SK-N-SH treated with all-trans-retinoic acid at 6 μM for 48 hours (cell line): Measurements from ENCODE around the gene USP7.

Experiments used
- BACH2 ChIP-seq: fragments of 250-450 bp; sonication (Bioruptor Pico); IDR thresholded peaks from 2 replicates; pipeline ENCODE4 v1.9.0; 2021; ENCODE audit warnings: mild to moderate bottlenecking, borderline replicate concordance
- GLIS3 ChIP-seq: fragments of 250-450 bp; sonication (Bioruptor Pico); IDR thresholded peaks from 2 replicates; pipeline ENCODE4 v1.5.0; 2020; ENCODE audit warnings: mild to moderate bottlenecking, moderate library complexity
- ISL1 ChIP-seq: fragments of 250-450 bp; sonication (Bioruptor Pico); IDR thresholded peaks from 2 replicates; pipeline ENCODE4 v2.1.2; 2022; ENCODE audit warnings: mild to moderate bottlenecking, moderate library complexity
- PATZ1 ChIP-seq: fragments of 250-450 bp; sonication (Bioruptor Pico); IDR thresholded peaks from 2 replicates; pipeline ENCODE4 v1.8.0; 2020; ENCODE audit warnings: mild to moderate bottlenecking, moderate library complexity, borderline replicate concordance
- RARB ChIP-seq: fragments of 250-450 bp; sonication (Bioruptor Pico); IDR thresholded peaks from 2 replicates; pipeline ENCODE4 v1.8.0; 2021; ENCODE audit warnings: mild to moderate bottlenecking, moderate library complexity
- SNAI2 ChIP-seq: fragments of 250-450 bp; sonication (Bioruptor Pico); IDR thresholded peaks from 2 replicates; pipeline ENCODE4 v1.5.0; 2020; ENCODE audit warnings: mild to moderate bottlenecking, moderate library complexity
- TCF4 ChIP-seq: fragments of 250-450 bp; sonication (Bioruptor Pico); IDR thresholded peaks from 2 replicates; pipeline ENCODE4 v1.8.0; 2021; ENCODE audit warnings: mild to moderate bottlenecking, moderate library complexity, borderline replicate concordance
- TOX ChIP-seq: fragments of 250-450 bp; sonication (Bioruptor Pico); IDR thresholded peaks from 2 replicates; pipeline ENCODE4 v1.8.0; 2021; ENCODE audit warnings: mild to moderate bottlenecking, moderate library complexity, borderline replicate concordance
- ZC3H10 ChIP-seq: fragments of 250-450 bp; sonication (Bioruptor Pico); IDR thresholded peaks from 2 replicates; pipeline ENCODE4 v1.5.1; 2021; ENCODE audit warnings: mild to moderate bottlenecking, moderate library complexity
- ZFP3 ChIP-seq: fragments of 250-450 bp; sonication (Bioruptor Pico); IDR thresholded peaks from 2 replicates; pipeline ENCODE4 v1.5.0; 2020; ENCODE audit warnings: mild to moderate bottlenecking, moderate library complexity
- ZFP30 ChIP-seq: fragments of 450-650 bp; formaldehyde crosslinking; IDR thresholded peaks from 2 replicates; pipeline ENCODE4 v1.5.0; 2022; ENCODE audit warnings: mild to moderate bottlenecking, moderate library complexity
- ZNF70 ChIP-seq: fragments of 450-650 bp; formaldehyde crosslinking; IDR thresholded peaks from 2 replicates; pipeline ENCODE4 v1.5.0; 2020; ENCODE audit warnings: mild to moderate bottlenecking, moderate library complexity
- ZNF8 ChIP-seq: fragments of 450-650 bp; formaldehyde crosslinking; IDR thresholded peaks from 2 replicates; pipeline ENCODE4 v1.5.0; 2020; ENCODE audit warnings: mild to moderate bottlenecking, moderate library complexity
- TF ChIP-seq, protein P1 (sequence below): fragments of 250-450 bp; sonication (Bioruptor Pico); IDR thresholded peaks from 2 replicates; pipeline ENCODE4 v1.5.0; 2020; ENCODE audit warnings: mild to moderate bottlenecking, moderate library complexity

GRCh38 chr16:8853150-8853549 is 110.6 kb downstream of the USP7 start:
- TF ChIP-seq PATZ1 (CRISPR knock-in tag) (no peak), ZFP3 (CRISPR knock-in tag) (no peak), TOX (CRISPR knock-in tag) (no peak), ZNF8 (CRISPR knock-in tag) (no peak), TCF4 (CRISPR knock-in tag) (no peak), SNAI2 (CRISPR knock-in tag) (no peak), GLIS3 (CRISPR knock-in tag) (no peak), ISL1 (no peak), ZNF70 (CRISPR knock-in tag) (no peak), RARB (no peak), ZC3H10 (CRISPR knock-in tag) (no peak), BACH2 (CRISPR knock-in tag) (no peak), ZFP30 (CRISPR knock-in tag) (no peak)
- TF ChIP-seq, protein P1, sequence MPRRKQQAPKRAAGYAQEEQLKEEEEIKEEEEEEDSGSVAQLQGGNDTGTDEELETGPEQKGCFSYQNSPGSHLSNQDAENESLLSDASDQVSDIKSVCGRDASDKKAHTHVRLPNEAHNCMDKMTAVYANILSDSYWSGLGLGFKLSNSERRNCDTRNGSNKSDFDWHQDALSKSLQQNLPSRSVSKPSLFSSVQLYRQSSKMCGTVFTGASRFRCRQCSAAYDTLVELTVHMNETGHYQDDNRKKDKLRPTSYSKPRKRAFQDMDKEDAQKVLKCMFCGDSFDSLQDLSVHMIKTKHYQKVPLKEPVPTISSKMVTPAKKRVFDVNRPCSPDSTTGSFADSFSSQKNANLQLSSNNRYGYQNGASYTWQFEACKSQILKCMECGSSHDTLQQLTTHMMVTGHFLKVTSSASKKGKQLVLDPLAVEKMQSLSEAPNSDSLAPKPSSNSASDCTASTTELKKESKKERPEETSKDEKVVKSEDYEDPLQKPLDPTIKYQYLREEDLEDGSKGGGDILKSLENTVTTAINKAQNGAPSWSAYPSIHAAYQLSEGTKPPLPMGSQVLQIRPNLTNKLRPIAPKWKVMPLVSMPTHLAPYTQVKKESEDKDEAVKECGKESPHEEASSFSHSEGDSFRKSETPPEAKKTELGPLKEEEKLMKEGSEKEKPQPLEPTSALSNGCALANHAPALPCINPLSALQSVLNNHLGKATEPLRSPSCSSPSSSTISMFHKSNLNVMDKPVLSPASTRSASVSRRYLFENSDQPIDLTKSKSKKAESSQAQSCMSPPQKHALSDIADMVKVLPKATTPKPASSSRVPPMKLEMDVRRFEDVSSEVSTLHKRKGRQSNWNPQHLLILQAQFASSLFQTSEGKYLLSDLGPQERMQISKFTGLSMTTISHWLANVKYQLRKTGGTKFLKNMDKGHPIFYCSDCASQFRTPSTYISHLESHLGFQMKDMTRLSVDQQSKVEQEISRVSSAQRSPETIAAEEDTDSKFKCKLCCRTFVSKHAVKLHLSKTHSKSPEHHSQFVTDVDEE: no peak
